ENCODE data around the gene TEX19.

TEX19 gene

DNA sequence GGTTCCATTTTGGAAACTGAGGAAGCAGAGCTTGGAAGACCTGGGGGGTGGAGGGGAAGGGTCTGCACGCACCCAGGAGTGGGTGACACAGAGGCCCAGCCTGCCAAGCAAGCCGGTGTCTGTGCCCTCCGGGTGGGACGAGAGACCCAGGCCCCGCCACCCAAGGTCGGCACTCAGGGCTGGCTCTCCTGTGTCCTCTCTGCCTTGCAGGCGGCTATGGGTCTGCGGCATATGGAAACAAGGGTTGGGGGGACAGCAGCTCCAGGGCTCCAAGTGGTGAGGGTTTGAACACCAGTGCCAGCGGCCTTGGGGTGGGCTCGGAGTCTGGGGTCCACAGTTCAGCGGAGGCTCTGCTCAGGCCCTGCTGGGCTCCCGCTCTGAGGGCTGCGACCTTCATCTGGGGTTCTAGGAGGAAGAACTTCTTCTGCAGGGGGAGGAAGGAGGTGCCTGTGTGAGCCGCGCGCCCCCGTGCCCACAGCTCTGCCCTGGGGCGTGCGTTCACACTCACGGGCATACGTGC is 37.0 kb upstream of the TEX19 start:
- DNase-seq = no peak

DNA sequence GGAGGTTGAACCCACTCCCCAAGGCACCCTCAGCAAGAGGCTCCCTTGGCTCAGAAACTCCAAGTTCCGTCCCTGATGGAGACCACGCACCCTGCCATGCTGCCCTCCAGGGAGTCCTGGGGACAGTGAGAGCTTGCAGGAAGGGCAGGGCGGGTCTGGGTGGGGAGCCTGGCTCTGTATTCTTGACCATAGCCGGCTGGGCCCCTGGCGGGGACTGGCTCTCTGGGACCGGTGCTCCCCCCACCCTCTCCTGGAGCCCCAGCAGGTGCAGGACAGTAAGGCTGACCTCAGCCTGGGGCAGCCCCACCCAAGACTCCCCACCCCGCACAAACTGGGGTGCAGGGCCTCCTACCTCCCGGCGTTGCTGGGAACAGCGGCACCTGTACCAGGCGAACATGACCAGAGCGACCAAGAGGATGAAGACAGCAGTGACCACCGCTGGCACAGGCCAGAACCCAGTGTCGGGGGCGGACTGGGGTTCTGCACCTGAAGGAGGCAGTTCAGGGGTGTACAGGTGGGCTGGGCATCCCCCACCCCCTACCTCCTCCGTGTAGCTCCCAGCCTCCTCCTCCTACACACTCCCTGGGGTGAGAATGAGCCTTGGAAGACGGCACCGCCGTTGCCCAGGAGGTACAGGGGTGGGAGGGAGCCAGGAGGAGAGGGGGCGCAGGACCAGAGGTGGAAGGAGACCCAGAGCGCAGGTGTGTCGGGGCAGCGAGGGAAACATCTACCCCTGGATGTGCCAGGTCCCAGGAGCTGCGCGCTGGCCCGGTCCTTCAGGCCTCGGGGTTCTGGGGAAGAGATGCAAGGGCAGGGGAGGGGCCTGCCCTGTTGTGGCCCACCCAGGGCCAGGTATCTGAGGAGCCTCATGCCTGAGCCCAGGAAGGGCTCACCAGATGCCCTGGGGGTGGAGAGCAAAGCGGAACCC is 36.3 kb upstream of the TEX19 start:
- DNase-seq = no peak

DNA sequence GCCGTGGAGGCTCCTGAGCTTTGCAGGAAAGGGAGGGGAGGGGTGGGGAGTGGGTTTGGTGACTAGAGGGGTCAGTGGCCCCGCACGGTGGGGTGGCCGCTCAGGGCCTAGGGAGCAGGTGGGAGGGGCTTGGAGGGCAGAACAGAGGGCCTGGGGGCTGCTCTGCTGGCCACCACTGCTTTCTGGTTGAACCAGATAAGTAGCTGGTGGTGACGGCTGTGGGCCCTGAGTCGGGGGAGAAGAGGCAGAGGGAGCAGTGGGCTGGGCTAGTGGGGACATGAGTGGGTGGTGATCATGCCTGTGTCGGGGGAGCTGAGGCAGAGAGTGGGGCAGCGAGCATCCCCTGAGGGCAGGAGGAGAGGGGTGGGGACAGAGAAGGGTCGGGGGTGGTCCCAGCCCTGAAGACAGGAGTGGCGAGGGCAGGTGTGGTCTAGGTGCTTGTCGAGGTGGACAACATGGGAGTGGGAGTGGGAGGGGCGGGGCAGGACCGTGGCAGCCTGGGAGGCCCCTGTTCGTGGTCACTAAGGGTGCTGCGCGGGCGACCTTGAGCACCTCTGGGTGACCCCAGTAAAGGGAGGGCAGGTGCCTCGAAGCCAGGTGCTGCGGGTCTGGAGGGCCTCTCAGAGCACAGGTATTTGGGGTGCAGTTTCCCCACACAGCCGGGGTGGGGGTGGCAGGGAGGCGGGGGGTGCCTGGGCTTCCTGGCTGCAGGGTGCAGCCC is 35.4 kb upstream of the TEX19 start:
- no peak for DNase-seq

DNA sequence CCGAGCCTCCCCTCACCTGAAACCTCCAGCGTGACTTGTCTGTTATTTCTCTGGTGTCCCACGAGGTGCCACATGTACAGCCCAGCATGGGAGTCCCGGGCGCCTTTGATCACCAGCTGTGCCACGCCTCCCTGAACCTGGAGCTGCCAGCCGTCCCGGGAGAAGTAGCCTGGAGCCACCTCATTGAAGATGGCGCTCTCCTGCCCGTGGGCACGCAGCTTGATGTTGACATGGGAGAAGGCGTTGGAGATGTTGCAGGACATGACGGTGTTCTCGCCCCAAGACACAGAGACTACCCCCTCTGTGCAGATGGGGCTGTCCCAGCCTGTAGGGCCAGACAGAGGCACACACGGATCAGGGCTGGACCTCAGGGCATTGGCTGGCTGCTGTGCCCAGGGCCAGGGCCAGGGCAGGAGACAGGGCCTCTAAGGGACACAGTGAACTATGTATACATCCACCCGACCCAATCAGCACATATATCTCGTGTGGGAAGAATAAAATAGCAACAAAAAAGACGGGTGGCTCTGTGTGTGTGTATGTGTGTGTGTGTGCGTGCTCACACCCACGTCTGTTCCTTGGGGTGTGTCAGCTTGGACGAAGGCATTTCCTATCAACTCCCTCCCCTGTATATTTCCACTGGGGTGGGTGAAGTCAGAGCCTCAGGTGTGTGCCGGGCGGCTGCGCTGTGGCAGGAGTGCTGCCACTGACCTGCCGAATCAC is 34.3 kb upstream of the TEX19 start:
- no peak for DNase-seq

DNA sequence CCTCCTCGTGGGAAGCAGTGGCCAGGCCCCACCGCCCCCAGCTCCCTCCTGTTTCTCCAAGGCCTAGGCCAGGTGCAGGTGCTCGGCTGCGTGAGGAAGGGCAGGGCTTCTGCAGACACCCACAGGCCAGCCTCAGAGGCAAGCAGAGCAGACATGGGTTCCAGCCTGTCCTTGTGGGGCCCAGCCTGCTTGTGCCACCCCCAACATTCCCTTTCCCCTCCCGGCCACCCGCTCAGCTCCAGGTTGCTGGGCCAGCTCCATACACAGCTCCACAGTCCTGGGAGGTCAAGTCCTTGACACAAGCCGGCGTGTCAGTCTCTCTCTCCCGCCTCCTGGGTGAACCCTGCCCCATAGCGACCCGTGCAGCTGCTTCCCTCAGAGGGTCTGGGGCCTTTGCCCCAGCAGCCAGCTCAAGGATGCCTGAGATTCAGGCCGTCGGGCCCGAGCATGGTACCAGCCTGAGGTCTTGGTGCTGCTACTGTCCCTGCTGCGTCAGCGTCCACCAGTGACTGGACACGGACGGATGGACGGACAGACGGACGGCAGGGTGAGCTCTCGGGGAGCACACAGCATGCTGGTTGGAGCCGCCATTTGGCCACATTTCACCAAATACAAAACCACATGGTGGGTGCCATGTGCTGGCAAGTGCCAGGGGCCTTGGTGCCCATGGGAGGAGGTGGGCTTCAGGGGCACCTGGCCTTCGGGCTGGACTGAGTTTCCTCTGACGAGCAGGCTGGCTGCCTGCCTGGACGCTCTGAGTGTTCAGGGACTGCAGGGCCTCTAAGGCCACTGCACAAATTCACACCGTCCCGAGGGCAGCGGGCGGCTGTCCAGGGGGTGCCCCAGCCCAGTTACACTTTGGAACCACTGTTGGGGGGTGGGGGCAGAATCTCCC is 33.5 kb upstream of the TEX19 start:
- no peak for DNase-seq

DNA sequence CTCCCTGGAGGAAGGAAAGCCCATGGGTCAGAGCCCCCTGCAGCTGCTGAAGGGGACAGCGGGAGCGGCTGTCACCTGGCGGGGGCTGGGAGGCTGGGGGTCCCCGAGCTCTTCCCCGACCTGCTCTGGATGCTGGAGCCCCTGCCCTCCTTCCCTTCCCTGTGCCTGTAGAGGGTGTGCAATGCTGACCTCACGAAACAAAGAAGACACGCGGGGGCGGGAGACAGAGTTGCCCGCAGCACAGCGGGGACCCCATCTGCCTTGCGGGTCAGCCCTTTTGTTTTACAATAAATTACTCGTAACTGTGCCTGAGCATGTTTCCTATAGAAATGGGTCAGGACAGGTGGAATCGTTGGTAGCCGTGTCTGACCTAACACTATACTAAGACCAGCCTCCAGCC is 31.8 kb upstream of the TEX19 start:
- no peak for DNase-seq

DNA sequence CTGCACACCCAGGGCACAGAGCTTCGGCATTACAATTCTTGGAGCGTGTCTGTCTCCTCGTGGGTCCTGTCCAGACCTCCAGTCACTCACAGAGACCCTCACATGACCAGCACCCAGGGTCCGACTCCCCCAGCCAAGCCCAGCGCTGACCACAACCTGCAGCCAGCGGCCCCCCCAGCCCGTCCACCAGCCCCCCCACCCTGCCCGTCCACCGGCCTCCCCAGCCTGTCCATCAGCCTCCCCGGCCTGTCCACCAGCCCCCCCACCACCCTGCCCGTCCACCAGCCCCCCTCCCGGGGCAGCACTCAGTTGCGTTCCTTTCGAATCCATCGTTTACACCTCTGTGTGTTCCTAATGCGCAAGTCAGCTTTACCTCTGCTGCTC is 31.3 kb upstream of the TEX19 start:
- DNase-seq = no peak

DNA sequence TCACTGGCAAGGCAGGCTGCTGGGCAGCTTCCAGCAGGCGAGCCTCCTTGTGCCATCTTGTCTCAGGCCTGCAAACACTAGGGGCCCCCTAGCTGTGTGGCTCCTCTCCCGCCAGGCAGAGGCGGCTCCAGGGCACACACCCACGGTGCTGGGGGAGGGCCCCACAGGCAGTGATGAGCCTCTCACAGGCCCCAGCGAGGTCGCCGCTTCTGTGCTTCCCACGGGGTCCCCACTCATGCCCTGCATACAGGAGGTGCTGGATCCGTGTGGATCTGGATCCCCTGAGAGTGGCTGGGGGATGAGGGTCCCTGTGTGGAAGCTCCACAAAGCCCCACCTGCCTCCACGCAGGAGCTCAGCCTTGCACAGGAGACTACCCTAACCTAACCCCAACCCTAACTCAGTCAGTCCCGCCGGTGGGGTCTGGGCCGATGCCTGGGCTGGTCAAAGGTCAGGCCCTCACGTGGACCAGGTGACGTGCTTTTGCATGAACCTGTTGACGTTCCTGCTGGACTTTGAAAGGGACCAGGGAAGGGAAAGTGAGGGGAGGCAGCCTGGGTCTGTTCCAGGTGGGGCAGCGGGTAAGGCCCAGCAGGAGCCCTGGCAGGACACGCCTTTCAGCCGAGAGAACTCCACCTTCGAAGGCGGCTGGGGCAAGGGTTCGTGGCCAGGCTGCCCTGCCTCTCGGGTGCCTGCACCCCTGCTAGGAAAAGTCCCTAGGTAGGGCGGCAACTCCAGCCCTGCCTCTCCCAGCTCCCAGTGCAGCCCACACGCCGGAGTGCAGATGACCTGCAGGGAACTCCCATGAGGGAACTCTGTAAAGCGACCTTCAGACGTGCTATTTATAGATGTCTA is 30.7 kb upstream of the TEX19 start:
- no peak for DNase-seq

DNA sequence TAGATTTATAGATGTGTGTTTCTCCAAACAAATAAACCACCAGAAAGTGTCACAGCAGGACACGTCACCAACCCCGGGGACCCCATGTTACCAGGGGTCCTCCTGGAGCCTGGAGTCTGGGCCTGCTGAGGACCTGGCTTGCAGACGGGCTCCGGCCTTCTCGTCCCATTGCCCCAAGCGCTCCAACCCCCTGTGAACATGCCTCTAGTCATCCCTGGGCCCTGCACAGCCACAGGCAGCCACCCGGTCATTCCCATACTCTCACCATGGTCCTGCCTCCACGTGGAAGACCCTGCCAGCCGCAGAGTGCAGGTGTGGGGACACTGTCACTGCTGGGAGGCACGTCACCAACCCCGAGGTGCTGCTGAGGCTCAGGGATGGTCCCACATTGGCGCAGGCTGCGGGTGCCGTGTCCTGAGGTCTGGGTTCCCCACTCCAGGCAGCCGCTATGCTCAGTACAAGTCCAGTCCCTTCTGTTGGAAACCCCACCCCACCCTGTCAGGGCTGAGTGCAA is 30.0 kb upstream of the TEX19 start:
- DNase-seq = no peak

DNA sequence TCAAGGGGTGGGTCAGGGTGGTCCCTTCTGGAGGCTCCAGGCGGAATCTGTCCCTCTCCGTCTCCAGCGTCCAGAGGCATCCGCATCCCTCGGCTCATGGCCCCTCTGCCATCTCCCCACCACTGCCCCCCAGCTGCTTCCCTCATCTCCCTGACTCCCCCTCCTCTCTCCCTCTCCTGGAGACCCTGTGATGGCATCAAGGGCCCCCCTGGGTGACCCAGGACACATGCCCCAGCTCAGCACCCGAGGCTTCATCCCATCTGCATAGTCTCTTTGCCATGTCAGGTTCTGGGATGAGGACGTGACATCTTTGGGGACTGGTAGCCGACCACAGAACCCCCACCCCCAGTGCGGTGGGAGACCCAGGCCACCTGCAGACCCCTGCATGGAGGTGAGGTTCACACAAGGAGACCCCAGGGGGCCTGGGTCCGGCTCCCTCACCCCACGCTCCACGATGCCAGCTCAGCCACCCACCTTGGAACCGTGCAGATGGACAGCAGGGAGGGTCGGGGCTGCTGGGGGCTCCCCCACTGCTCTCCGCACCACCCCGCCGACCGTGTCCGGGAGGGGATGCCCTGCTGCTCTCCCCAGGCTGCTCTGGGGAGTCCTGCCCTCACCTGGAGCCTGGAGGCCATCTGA is 29.2 kb upstream of the TEX19 start:
- no peak for DNase-seq

DNA sequence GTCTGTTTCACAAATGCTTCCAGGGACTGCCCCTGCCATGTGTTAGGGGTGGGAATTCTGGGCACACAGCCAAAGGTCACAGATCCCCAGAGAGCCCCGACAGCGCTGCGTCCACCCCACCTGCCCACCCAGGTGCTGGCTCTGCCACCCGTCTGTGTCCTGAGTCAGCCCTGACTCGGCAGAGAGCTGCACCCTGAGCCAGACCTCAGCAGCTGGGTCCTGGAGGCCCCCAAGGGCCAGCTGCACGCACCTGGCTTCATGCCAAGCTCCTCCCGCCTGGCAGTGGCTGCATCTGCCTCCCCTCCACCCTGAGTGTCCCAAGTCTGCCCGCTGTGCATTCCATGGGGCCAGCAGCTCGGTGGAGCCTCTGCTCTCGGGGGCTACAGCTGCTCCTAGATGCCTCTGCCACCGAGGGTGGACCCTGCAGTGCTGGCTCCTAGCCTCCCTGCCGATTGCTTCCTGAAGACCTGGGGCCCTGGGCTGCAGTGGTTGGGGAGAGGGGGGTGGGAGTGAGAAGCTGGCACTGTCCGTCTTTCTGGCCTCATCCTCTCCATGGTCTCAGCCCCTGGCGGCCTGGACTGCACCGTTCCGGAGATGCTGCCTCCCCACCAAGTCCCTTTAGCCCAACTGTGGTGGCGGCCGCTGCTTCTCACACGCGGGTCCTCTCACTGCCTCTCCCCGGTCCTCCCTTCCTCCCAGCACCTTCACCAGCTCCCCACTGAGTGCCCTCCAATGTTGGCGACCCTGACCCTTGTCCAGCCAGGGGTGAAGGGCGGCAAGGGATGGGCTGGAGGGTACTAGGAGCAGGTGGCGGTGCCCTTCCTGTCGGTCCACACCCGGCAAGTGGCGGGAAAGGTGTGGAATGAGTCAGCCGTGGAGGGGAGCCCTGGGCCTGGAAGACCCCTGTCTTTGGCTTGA is 28.5 kb upstream of the TEX19 start:
- DNase-seq = peak; percentile 89

DNA sequence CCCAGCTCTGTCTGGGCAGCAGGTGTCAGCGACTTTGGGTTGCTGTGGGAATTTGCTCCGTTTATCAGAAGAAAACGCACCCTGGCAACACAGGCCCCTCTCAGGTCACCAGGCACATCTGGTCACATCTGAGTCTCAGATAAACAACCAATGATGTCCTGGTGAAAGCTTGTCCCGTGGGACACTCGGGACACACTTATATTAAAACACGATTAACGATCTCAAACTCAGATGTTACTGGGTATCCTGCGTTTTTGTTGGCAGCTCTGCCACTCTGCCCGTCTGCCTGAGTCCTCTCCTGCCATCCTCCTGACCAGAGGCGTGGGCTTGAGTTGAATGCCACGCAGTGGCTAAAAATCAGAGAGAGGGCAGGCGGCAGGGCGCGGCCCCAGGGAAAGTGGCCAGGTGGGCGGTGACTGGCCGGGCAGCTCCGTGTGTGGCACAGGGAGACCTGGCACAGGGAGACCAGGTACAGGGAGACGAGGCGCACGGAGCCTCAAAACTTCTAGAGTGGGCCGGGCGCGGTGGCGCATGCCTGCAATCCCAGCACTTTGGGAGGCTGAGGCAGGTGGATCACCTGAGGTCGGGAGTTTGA is 27.6 kb upstream of the TEX19 start:
- no peak for DNase-seq

DNA sequence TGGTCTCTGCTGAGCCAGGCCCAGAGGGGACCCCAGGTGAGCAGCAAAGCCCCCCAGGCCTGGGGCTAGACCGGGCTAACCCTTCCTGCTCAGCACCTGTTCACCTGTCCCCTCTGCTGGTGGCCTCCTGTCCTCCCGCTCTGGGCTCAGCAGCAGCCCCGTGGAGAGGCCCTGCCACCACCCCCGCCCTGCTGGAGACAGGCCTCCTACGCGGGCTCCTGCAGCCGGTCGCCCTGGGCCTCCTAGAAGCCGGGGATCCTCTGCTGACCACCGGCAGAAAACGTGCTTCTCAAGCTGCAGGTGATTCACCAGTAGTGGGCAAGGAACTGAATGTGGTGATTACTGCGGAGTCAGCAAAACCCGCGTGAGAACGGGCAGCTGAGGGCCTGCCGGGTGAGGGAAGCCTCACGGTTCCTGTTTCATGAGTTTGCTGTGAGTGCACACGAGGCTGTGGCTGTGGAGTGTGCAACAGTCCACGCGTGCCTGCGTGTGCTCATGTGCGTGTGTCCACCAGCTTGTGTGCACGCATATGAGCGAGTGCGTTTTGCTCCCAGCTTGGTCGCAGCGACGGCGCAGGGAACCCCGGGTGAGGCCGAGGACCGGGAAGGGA is 26.3 kb upstream of the TEX19 start:
- DNase-seq = no peak

DNA sequence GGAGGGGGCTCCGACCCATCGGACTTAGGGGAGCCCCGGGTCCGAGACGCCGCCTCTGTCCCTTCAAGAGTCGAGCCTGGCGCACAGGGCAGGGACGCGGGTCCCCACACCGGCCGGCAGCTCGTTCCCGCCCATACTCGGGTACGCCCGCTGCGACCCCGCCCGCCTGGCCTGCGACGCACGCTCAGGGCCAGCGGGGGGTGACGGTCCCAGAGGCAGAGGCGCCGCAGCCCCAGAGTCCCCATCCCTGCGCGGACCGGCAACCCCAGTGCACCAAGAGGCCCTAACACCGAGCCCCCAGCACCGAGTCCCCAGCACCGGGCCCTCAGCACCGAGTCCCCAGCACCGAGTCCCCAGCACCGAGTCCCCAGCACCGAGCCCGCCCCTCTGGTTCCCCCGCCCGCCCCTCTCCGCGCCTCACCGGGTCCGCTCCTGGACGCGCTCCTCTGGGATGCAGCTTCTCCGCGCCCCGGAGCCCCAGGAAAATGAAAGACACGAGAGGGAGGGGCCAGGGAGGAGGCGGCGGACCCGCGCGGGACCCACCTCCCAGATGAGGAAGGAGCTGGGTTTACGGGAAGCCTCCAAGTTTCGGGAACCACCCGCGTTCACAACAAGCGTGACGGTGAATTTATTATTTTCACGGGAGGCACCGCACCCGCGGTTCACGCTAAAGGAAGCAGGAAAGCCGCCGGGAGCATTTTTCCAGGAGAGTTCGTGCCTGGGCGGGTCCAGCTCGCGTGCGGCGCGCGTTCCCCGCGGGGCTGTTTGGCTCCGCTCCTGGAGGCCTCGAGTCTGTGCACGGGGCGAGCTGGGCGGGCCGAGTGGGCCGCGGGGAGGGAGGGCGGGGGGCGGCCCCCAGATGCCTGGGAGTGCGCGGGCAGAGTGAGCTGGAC is 25.5 kb upstream of the TEX19 start, which contains the start of gene SECTM1:
Gene SECTM1 (minus strand): TSS at position 488 of the 893 bp plus-strand sequence. CDS start 6,526 bp downstream, outside the sequence.
- DNase-seq = no peak

DNA sequence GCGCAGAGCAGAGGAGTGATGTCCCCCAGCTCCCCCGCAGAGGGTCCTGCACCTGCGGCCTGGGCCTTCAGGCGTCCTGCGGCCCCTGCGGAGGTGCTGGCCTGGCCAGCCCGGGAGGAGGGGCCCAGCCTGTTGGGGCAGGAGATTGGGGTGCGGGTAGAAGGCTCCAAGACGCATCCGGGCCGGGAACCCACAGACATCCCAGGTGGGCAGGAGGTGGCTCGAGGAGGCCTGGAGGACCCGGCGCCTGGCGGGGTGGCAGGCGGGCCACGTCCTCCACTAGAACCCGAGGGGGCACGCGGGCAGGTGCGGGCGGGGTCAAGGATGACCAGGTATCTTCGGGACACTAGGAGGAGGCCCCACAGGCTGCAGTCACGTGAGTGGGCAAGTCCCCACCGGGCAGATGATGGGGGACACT is 24.8 kb upstream of the TEX19 start:
- DNase-seq = no peak

DNA sequence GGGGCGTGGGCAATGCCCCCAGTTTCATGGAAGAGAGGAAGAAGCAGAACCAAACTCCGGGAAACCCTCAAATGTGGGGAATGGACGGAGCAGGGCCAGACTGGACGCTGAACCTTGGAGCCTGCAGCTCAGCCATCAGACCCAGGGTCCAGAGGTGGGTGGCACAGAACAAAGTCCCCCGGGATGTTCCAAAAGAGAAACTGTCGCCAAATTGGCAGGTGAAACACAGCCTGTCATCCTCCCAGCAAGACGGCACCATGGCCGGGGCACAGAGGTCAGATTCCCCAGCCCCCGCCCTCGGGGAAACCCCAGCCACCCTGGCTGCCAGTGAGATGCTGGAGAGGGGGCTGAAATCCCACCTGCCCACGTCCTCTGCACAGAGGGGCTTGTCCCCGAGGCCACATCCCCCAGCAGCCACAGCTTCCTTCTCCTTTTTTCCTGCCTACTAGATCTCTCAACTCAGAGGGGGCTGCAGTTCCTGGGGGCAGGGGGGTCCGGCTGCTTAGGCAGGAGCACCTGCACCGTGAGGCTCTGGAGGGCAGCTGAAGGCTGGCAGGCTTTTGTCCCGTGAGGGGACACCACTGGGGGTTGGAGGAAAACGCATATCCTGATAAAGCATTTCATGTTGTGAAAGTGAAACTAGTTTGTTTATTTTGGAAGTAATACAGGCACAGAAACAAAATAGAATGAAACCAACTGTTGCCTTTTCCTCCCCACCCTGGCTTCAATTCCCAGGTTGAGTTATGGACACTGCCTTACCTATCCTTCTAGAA is 24.2 kb upstream of the TEX19 start:
- DNase-seq = no peak
